GM19239 (cell line): ENCODE data around the gene CIAO3.
"Not testable (repeated sequence)": the region's sequence is repeated elsewhere in the genome, so short reads cannot be mapped to it uniquely, and the experiment has no call there.

ENCODE experiments used
- DNase-seq: peaks from one replicate; pipeline ENCODE4 v3.0.0; 2011; ENCODE audit warnings: low spot score; ENCODE audit not compliant: insufficient read length
- FAIRE-seq: peaks from 2 replicates; lab custom pipeline; 2011; peaks lifted over from hg19 to GRCh38; lab: Jason Lieb, UNC

CIAO3 gene

DNA sequence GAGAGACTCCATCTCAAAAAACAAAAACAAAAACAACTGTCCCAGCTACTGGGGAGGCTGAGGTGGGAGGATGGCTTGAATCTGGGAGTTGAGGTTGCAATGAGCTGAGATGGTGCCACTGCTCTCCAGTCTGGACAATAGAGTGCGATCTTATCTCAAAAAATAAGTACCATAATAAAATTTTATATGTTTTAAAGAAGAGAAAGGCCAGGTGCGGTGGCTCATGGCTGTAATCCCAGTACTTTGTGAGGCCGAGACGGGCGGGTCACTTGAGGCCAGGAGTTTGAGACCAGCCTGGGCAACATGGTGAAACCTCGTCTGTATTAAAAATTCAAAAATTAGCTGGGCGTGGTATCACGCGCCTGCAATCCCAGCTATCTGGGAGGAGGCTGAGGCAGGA, 36.0 kb upstream of the CIAO3 start:
- DNase-seq (no peak), FAIRE-seq (no peak)

GRCh38 chr16:776298-776697, 35.5 kb upstream of the CIAO3 start:
- DNase-seq, FAIRE-seq: not testable (repeated sequence)

DNA sequence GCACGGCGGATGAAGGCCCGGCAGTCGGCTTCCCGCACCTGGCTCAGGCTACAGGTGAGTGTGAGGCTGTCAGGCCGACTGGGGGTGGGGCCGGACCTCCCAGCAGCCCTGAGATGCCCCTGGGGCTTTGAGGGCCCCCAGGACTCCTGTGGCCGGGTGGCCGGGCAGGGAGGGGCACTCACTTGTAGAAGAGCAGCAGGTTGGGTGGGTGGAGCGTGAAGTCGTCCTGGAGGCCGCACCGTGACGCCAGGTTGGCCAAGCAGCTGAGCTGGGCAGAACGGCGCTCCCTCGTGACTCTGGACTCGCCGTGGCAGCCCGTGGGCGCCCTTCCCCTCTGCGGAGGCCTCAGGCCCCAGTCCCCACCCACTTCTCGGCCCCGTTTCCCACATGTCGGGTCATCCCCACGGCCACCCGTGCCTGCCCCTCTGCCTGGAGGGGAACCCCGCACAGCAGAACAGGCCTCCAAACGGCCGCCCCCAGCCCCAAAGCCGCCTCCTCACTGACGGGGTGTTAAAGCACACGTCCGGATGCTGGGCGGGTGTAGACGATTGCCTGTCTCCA, 34.5 kb upstream of the CIAO3 start:
- DNase-seq (no peak), FAIRE-seq (no peak)

GRCh38 chr16:774086-775001, 33.5 kb upstream of the CIAO3 start:
- no peak for FAIRE-seq
- no peak for DNase-seq

DNA sequence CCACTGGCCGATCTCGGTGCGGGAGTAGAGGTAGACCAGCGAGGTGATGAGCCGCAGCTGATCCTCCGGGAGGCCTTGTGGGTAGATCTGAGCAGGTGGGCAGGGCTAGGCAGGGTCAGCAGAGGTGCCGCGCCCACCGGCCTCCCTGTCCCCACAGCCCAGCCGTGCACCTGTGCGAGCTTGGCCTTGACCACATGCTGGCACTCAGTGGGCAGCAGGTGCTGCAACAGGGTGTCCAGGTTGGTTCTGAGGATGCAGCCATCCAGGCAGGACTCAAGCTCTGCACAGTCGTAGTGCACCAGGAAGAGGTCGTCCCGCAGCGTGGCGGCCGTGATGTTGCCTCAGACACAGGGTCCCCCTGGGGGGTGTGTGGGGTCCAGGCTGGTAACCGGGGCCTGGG, 32.2 kb upstream of the CIAO3 start:
- DNase-seq (no peak), FAIRE-seq (no peak)

DNA sequence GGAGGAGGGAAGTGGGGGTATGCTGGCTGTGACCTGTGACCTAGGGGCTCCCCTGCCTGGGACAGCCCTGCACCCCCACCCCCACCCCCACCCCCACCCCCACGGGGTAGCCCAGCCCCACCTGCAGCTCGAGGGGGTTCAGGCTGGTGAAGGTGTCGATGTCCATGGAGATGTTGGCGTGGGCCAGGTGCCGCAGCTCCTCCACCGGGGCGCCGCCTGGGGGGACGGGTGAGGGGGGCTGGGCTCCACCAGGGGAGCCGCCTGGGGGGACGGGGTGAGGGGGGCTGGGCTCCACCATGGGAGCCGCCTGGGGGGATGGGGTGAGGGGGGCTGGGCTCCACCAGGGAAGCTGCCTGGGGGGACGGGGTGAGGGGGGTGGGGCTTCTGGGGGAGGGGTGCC, 29.6 kb upstream of the CIAO3 start:
- DNase-seq = no peak
- FAIRE-seq = no peak

DNA sequence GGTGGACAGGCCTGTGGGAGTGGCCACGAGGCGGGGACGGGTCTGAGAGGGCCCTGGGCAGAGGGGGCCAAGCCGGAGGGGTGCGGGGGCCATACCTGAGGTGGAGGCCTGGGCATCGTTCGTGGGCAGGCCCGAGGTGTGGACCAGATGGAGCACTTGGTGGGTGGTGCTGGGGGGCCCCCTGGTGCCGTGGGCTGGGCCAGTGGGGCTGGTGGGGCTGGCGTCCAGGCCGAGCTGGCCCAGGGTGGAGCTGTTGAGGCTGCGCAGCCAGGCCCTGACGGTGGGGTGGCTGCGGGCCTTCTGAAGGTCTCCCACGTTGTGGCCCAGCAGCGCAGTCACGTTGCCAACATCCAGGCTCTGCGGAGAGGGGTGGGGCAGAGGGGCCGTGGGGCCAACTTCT, 29.1 kb upstream of the CIAO3 start:
- no peak for FAIRE-seq
- no peak for DNase-seq

- DNase-seq (no peak), FAIRE-seq (no peak)
Measured at GRCh38 chr16:769184-769784, 28.5 kb upstream of the CIAO3 start.

GRCh38 chr16:768428-768827, 27.6 kb upstream of the CIAO3 start:
- DNase-seq (no peak), FAIRE-seq (no peak)

- FAIRE-seq (no peak), DNase-seq (no peak)
Measured at GRCh38 chr16:767743-768235, 27.0 kb upstream of the CIAO3 start.

- DNase-seq = no peak
- no peak for FAIRE-seq
Measured at GRCh38 chr16:766820-767640, 26.2 kb upstream of the CIAO3 start.

GRCh38 chr16:766008-766819, 25.4 kb upstream of the CIAO3 start:
- DNase-seq = no peak
- no peak for FAIRE-seq

GRCh38 chr16:765488-765865, 24.7 kb upstream of the CIAO3 start:
- no peak for DNase-seq
- no peak for FAIRE-seq

GRCh38 chr16:764848-765487, 24.2 kb upstream of the CIAO3 start:
- FAIRE-seq = no peak
- no peak for DNase-seq

GRCh38 chr16:764184-764750, 23.5 kb upstream of the CIAO3 start:
- no peak for FAIRE-seq
- no peak for DNase-seq

GRCh38 chr16:763369-764183, 22.8 kb upstream of the CIAO3 start:
- DNase-seq (no peak), FAIRE-seq (no peak)

GRCh38 chr16:762595-763268, 21.9 kb upstream of the CIAO3 start:
- no peak for DNase-seq
- FAIRE-seq = no peak
